ENCODE data around the gene LTV1. TPM values are rescaled to one million over a fixed set of nuclear protein-coding genes. Genes with fewer than 3 reads are reported as not detected.

LTV1 gene
- total and polyA plus RNA-seq, 9 of the 15 experiments (the other 6 are each of a cell fraction or from before 2014, with no cell fraction given): 57.9 to 162 (median 119) TPM

DNA sequence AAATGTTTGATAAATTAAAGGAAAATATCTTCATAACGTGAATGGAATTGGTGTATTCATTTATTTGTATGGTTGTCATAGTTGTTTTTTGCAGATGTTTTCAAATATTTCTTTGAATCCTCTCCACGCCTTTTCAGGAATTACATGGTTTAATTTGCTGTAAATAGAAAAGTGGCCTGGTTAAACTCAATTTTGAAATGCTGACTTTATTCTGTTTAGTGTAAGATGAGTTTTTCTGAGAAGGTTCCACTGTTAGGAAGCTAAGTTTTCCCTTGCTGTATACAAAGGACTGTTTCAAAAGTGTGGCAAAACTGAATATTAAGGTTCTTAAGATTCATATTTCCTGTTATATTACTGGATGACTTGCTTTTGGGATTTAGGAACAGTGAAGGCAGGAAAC, 20.6 kb downstream of the LTV1 start:
- intact Hi-C loops (cut with micrococcal nuclease) (loop anchor here (10.0 kb wide), 1 partner anchor 151 kb away; no protein-coding TSS in a partner anchor), in situ Hi-C loops (cut with MboI) (no loop called here)
- Histone ChIP-seq H3K9ac (ENCODE audit: insufficient read depth in 1 of 2, low read depth in 2 of 2, low read length in 2 of 2) (no peak overlapping the region), H3K9me1 (ENCODE audit: control insufficient read depth, insufficient read depth, low read length) (no peaks in the 10 kb centered on the region), H3K27ac (ENCODE audit: extremely low read depth, low read depth, low read length) (no peak overlapping the region), H3K4me2 (ENCODE audit: insufficient read depth, low read length) (no peak overlapping the region), H4K20me1 (replicated peaks; ENCODE audit: control insufficient read depth, insufficient read depth, low read length) (no peaks in the 10 kb centered on the region), H3K4me3 (no peak overlapping the region), H3K27me3 (ENCODE audit: control insufficient read depth in 2 of 2, insufficient read depth in 2 of 2, low read length in 2 of 2) (no peaks in the 10 kb centered on the region), H3K36me3 (ENCODE audit: control insufficient read depth, insufficient read depth, low read length) (peaks cover 65% of the 10 kb centered on the region), H3K4me1 (replicated peaks in 1 of 2; ENCODE audit: control insufficient read depth in 2 of 2, insufficient read depth in 2 of 2, low read length in 2 of 2) (no peaks in the 10 kb centered on the region), H3K9me3 (replicated peaks; ENCODE audit: control insufficient read depth, insufficient read depth, low read depth, low read length) (no peaks in the 10 kb centered on the region), H3K79me2 (ENCODE audit: control insufficient read depth, insufficient read depth, low read length) (no peaks in the 10 kb centered on the region), H2AFZ (ENCODE audit: low read depth, low read length) (no peak overlapping the region)
- POLR2A ChIA-PET: interaction anchor here (1.6 to 1.7 kb wide), 2 partner anchors 10 to 21 kb away, joined by 4 to 6 read pairs; partner anchors contain the start of gene LTV1
- BruUV-seq (replicated peaks): no TSS peak
- TF ChIP-seq ZNF232 (CRISPR knock-in tag; IDR thresholded peaks at IDR 0.05): no peak
- TF ChIP-seq FOXO4 (CRISPR knock-in tag; IDR thresholded peaks at IDR 0.05): no peak
- TF ChIP-seq CCAR2 (IDR thresholded peaks at IDR 0.05; ENCODE audit: low read depth, low read length): no peak
- TF ChIP-seq ZNF277 (CRISPR knock-in tag; IDR thresholded peaks at IDR 0.05; ENCODE audit: borderline replicate concordance): no peak
- TF ChIP-seq MAFG (tag; conservative IDR thresholded peaks at IDR 0.05): no peak
- WGBS (ENCODE audit: insufficient coverage, low coverage, missing lambda C conversion rate): 99% methylated on average over 2 of the region's 2 CpGs
- no peak for FAIRE-seq
- CTCF ChIA-PET (ENCODE audit: low intra/inter-chr PET ratio): no interaction called here
- no peak for DNase-seq (ENCODE audit: extremely low read depth in 1 of 4, low spot score in 3 of 4)
- no peak for ATAC-seq
